ENCODE results near the gene ALKAL2. TPM values are rescaled to one million over a fixed set of nuclear protein-coding genes. Genes with fewer than 3 reads are reported as not detected.

The ALKAL2 gene
- polyA plus RNA-seq, 1 of the 3 experiments (the other 2 are of a cell fraction) = not detected

GRCh38 chr2:328761-329160, 40.9 kb upstream of the ALKAL2 start (continued):
- TF ChIP-seq YY1 (IDR thresholded peaks at IDR 0.05; ENCODE audit: low read depth) = no peak
- no peak for TF ChIP-seq CHD2 (IDR thresholded peaks at IDR 0.05; ENCODE audit: low read length, partially characterized antibody)
- TF ChIP-seq GATA2 (CRISPR knock-in tag; IDR thresholded peaks at IDR 0.05) = no peak
- TF ChIP-seq ZBTB33 (IDR thresholded peaks at IDR 0.05; ENCODE audit: borderline replicate concordance, low read depth) = no peak
- no peak for TF ChIP-seq RXRA (IDR thresholded peaks at IDR 0.05; ENCODE audit: borderline replicate concordance, low read depth)
- TF ChIP-seq, protein P1, sequence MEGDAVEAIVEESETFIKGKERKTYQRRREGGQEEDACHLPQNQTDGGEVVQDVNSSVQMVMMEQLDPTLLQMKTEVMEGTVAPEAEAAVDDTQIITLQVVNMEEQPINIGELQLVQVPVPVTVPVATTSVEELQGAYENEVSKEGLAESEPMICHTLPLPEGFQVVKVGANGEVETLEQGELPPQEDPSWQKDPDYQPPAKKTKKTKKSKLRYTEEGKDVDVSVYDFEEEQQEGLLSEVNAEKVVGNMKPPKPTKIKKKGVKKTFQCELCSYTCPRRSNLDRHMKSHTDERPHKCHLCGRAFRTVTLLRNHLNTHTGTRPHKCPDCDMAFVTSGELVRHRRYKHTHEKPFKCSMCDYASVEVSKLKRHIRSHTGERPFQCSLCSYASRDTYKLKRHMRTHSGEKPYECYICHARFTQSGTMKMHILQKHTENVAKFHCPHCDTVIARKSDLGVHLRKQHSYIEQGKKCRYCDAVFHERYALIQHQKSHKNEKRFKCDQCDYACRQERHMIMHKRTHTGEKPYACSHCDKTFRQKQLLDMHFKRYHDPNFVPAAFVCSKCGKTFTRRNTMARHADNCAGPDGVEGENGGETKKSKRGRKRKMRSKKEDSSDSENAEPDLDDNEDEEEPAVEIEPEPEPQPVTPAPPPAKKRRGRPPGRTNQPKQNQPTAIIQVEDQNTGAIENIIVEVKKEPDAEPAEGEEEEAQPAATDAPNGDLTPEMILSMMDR (IDR thresholded peaks at IDR 0.05) = no peak
- no peak for TF ChIP-seq SIN3A (IDR thresholded peaks at IDR 0.05; ENCODE audit: borderline replicate concordance, low read depth, low read length)

DNA sequence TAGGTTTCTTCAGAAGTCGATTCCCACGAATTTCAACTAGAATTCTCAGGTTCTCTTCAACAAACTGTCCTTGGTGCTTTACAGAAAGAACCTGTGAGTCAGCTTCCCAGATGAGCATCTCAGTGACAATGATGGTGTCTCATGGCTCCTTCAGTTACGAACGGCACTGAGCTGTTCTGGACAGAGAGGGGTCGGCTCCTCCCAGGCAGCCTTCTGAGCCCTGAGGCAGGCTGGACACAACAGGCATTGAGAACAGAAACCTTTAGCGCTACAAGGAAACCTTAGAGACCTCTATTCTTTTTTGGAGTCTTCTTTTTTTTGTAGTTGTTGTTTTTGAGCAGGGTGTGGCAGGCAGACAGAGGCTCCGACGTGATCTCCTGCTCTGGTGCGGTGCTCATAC, 35.1 kb upstream of the ALKAL2 start:
- no peaks in the 10 kb centered on the region for H3K9me2 ChIP-seq
- H3K36me3 ChIP-seq (replicated peaks in 1 of 2; ENCODE audit: control insufficient read depth in 1 of 2, insufficient read depth in 2 of 2, low read length in 1 of 2) = no peaks in the 10 kb centered on the region
- H4K20me1 ChIP-seq (ENCODE audit: insufficient read depth) = no peaks in the 10 kb centered on the region
- POLR2A ChIA-PET = no interaction called here
- 46% methylated on average over 9 of the region's 9 CpGs for WGBS (ENCODE audit: low lambda C conversion rate)
- H3F3A ChIP-seq (replicated peaks; ENCODE audit: insufficient read depth) = no peaks in the 10 kb centered on the region
- TF ChIP-seq, protein P2, sequence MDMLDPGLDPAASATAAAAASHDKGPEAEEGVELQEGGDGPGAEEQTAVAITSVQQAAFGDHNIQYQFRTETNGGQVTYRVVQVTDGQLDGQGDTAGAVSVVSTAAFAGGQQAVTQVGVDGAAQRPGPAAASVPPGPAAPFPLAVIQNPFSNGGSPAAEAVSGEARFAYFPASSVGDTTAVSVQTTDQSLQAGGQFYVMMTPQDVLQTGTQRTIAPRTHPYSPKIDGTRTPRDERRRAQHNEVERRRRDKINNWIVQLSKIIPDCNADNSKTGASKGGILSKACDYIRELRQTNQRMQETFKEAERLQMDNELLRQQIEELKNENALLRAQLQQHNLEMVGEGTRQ (IDR thresholded peaks at IDR 0.05; ENCODE audit: borderline replicate concordance, low read depth, low read length) = no peak
- TF ChIP-seq GABPA (IDR thresholded peaks at IDR 0.05; ENCODE audit: low read depth) (no peak), CHD2 (IDR thresholded peaks at IDR 0.05; ENCODE audit: low read length, partially characterized antibody) (no peak), NRF1 (IDR thresholded peaks at IDR 0.05; ENCODE audit: low read depth, low read length) (no peak), TEAD4 (IDR thresholded peaks at IDR 0.05; ENCODE audit: borderline replicate concordance, insufficient read depth) (no peak), RXRA (IDR thresholded peaks at IDR 0.05; ENCODE audit: borderline replicate concordance, low read depth) (no peak), EP300 (IDR thresholded peaks at IDR 0.05; ENCODE audit: borderline replicate concordance in 1 of 2, low read depth in 1 of 2, low read length in 1 of 2) (no peak), POLR2AphosphoS5 (IDR thresholded peaks at IDR 0.05; ENCODE audit: low read depth, low read length) (no peak), NFIC (IDR thresholded peaks at IDR 0.05; ENCODE audit: borderline replicate concordance) (no peak), SIN3A (IDR thresholded peaks at IDR 0.05; ENCODE audit: borderline replicate concordance, low read depth, low read length) (no peak), JUND (IDR thresholded peaks at IDR 0.05) (no peak), MEF2A (IDR thresholded peaks at IDR 0.05; ENCODE audit: borderline replicate concordance, low read depth) (no peak), MAX (IDR thresholded peaks at IDR 0.05; ENCODE audit: low read depth) (no peak), SMC3 (IDR thresholded peaks at IDR 0.05; ENCODE audit: low read depth, low read length) (no peak), TAF1 (IDR thresholded peaks at IDR 0.05; ENCODE audit: borderline replicate concordance, low read depth, low read length) (no peak), RCOR1 (IDR thresholded peaks at IDR 0.05; ENCODE audit: low read length) (no peak), TCF12 (IDR thresholded peaks at IDR 0.05) (no peak), USF1 (IDR thresholded peaks at IDR 0.05; ENCODE audit: borderline replicate concordance, low read depth) (no peak)
- TF ChIP-seq, protein P3, sequence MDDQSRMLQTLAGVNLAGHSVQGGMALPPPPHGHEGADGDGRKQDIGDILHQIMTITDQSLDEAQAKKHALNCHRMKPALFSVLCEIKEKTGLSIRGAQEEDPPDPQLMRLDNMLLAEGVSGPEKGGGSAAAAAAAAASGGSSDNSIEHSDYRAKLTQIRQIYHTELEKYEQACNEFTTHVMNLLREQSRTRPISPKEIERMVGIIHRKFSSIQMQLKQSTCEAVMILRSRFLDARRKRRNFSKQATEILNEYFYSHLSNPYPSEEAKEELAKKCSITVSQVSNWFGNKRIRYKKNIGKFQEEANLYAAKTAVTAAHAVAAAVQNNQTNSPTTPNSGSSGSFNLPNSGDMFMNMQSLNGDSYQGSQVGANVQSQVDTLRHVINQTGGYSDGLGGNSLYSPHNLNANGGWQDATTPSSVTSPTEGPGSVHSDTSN (IDR thresholded peaks at IDR 0.05) = no peak
- CTCF ChIA-PET = interaction anchor here (1.8 kb wide), 1 partner anchor 9 kb away, joined by 10 read pairs; no protein-coding TSS in a partner anchor
- no peak overlapping the region for H3K9ac ChIP-seq
- DNase-seq = no peak
- H3K4me3 ChIP-seq (ENCODE audit: low read depth in 2 of 2, low read length in 1 of 2) = no peak overlapping the region
- H3K4me2 ChIP-seq = no peak overlapping the region
- H3K9me3 ChIP-seq = no peaks in the 10 kb centered on the region
- H3K79me2 ChIP-seq (ENCODE audit: insufficient read depth) = no peaks in the 10 kb centered on the region
- H3K4me1 ChIP-seq (ENCODE audit: control insufficient read depth in 1 of 2, insufficient read depth in 2 of 2, low read depth in 1 of 2, low read length in 1 of 2) = no peaks in the 10 kb centered on the region; a peak in 1 of 4 replicates
- no peaks in the 10 kb centered on the region for H3K27me3 ChIP-seq (ENCODE audit: insufficient read depth)
- no peak overlapping the region for H3K27ac ChIP-seq (ENCODE audit: low read depth in 2 of 2, low read length in 1 of 2)
- H2AFZ ChIP-seq (ENCODE audit: low read depth) = no peak overlapping the region

All from SK-N-SH (cell line).